Endothelial cell of umbilical vein (primary cell): ENCODE data around the gene CERK. TPM values are rescaled to one million over a fixed set of nuclear protein-coding genes. Genes with fewer than 3 reads are reported as not detected.

ENCODE experiments used
- BruUV-seq: library from RNA; stranded (reverse); fragments of 400-500 nt; replicated peaks from 2 replicates; lab custom pipeline; 2021; lab: Mats Ljungman, UMichigan
- CTCF ChIA-PET: fragments of 300-600, 350-600 bp; sonication (Branson Sonifier 250); formaldehyde crosslinking; loops from one replicate; lab custom pipeline; 2021; ENCODE audit warnings: antibody characterized with exemption, inconsistent platforms; lab: Charles Lee
- POLR2A ChIA-PET: fragments of 300-600, 350-600 bp; sonication (Branson Sonifier 250); formaldehyde crosslinking; loops from one replicate; lab custom pipeline; 2021; ENCODE audit warnings: antibody characterized with exemption, inconsistent platforms; lab: Charles Lee
- DNase-seq: peaks from one replicate; pipeline ENCODE4 v3.0.0-alpha.2; 2011; ENCODE audit warnings: low read depth, low spot score
- FAIRE-seq: peaks from 2 replicates; lab custom pipeline; 2011; peaks lifted over from hg19 to GRCh38; lab: Jason Lieb, UNC
- H2AFZ ChIP-seq: 2 replicates; pipeline ENCODE4 v1.6.0; 2012; ENCODE audit warnings: low read depth, low read length, control low read depth, inconsistent platforms
- H3K27ac ChIP-seq: 2 replicates; pipeline ENCODE4 v1.5.1; 2011; ENCODE audit warnings: low read depth, mild to moderate bottlenecking, control low read depth, low read length, moderate library complexity; ENCODE audit not compliant: insufficient read depth
- H3K27me3 ChIP-seq, 2 experiments: 2 replicates each; pipeline versions ENCODE4 v1.6.0 to v1.6.1; 2011; ENCODE audit warnings: low read length in 2 of 2, mixed read lengths in 1 of 2; ENCODE audit not compliant: control insufficient read depth in 2 of 2, insufficient read depth in 2 of 2
- H3K36me3 ChIP-seq, 2 experiments: 2 replicates in 1 of 2; 3 replicates in 1 of 2; pipeline ENCODE4 v1.5.1; 2011; ENCODE audit warnings: low read length in 2 of 2, mild to moderate bottlenecking in 1 of 2, moderate library complexity in 1 of 2; ENCODE audit not compliant: control insufficient read depth in 2 of 2, insufficient read depth in 2 of 2; ENCODE audit errors: extremely low read depth in 1 of 2
- H3K4me1 ChIP-seq: 3 replicates; pipeline ENCODE4 v1.5.1; 2011; ENCODE audit warnings: mild to moderate bottlenecking, low read length; ENCODE audit not compliant: control insufficient read depth, insufficient read depth; ENCODE audit errors: extremely low read depth
- H3K4me2 ChIP-seq: 2 replicates; pipeline ENCODE4 v1.6.1; 2011; ENCODE audit warnings: low read length, control low read depth, mixed read lengths; ENCODE audit not compliant: insufficient read depth
- H3K4me3 ChIP-seq, 3 experiments: fragments of 200-600 bp in 1 of 3; sonication (generic), shearing (Covaris generic) in 1 of 3; replicated peaks in 1 of 3; 2 replicates each; pipeline ENCODE4 v1.5.1; 2011 to 2016; ENCODE audit warnings: control low read depth in 3 of 3, low read length in 3 of 3, mild to moderate bottlenecking in 2 of 3, inconsistent platforms in 1 of 3, low read depth in 1 of 3, moderate library complexity in 1 of 3; ENCODE audit not compliant: insufficient read depth in 1 of 3
- H3K79me2 ChIP-seq: 2 replicates; pipeline ENCODE4 v1.6.0; 2012; ENCODE audit warnings: low read length, inconsistent platforms; ENCODE audit not compliant: control insufficient read depth, insufficient read depth
- H3K9ac ChIP-seq: replicated peaks from 2 replicates; pipeline ENCODE3; 2011; ENCODE audit warnings: low read length, control low read depth; ENCODE audit not compliant: insufficient read depth; ENCODE audit errors: extremely low read depth
- H3K9me1 ChIP-seq: replicated peaks from 3 replicates; pipeline ENCODE4 v1.6.0; 2011; ENCODE audit warnings: mild to moderate bottlenecking, low read length; ENCODE audit not compliant: control insufficient read depth, insufficient read depth; ENCODE audit errors: extremely low read depth
- H3K9me3 ChIP-seq: replicated peaks from 2 replicates; pipeline ENCODE4 v1.5.1; 2012; ENCODE audit warnings: low read length, inconsistent platforms; ENCODE audit not compliant: control insufficient read depth, insufficient read depth
- H4K20me1 ChIP-seq: replicated peaks from 2 replicates; pipeline ENCODE3; 2011; ENCODE audit warnings: mild to moderate bottlenecking, low read length; ENCODE audit not compliant: control insufficient read depth, insufficient read depth; ENCODE audit errors: extremely low read depth
- CTCF ChIP-seq, 2 donors: IDR thresholded peaks; 1 replicate in 1 of 2; 2 replicates in 1 of 2; pipeline ENCODE4 v1.5.1; 2011; ENCODE audit warnings: low read length in 2 of 2, mild to moderate bottlenecking in 2 of 2, moderate library complexity in 2 of 2, control low read depth in 1 of 2, inconsistent platforms in 1 of 2, low read depth in 1 of 2; ENCODE audit not compliant: insufficient read depth in 1 of 2; ENCODE audit errors: extremely low read depth in 1 of 2
- EZH2 ChIP-seq: IDR thresholded peaks from 2 replicates; pipeline ENCODE4 v1.6.1; 2012; ENCODE audit warnings: borderline replicate concordance, low read depth, mild to moderate bottlenecking, moderate library complexity, low read length, inconsistent platforms; ENCODE audit not compliant: severe bottlenecking
- FOS ChIP-seq: IDR thresholded peaks from 2 replicates; pipeline ENCODE4 v1.6.1; 2011; ENCODE audit warnings: mild to moderate bottlenecking, low read length, moderate library complexity, borderline replicate concordance; ENCODE audit not compliant: insufficient read depth
- GATA2 ChIP-seq: IDR thresholded peaks from 2 replicates; pipeline ENCODE4 v1.7.0; 2011; ENCODE audit warnings: low read depth, mild to moderate bottlenecking, moderate library complexity, mixed read lengths, low read length; ENCODE audit not compliant: insufficient read length, insufficient read depth
- JUN ChIP-seq: IDR thresholded peaks from 2 replicates; pipeline ENCODE4 v1.6.1; 2011; ENCODE audit warnings: borderline replicate concordance, low read depth; ENCODE audit not compliant: insufficient read length, insufficient read depth
- MAX ChIP-seq: IDR thresholded peaks from 2 replicates; pipeline ENCODE4 v1.6.1; 2011; ENCODE audit not compliant: insufficient read depth, insufficient read length
- MYC ChIP-seq: IDR thresholded peaks from one replicate; pipeline ENCODE4 v1.6.1; 2011; ENCODE audit warnings: mild to moderate bottlenecking, low read depth, low read length
- POLR2A ChIP-seq: IDR thresholded peaks from 2 replicates; pipeline ENCODE4 v1.6.1; 2012; ENCODE audit warnings: low read depth, mild to moderate bottlenecking, control low read depth, low read length
- POLR2AphosphoS5 ChIP-seq: IDR thresholded peaks from 2 replicates; pipeline ENCODE4 v1.6.1; 2012; ENCODE audit warnings: low read depth, mild to moderate bottlenecking, control low read depth, low read length, moderate library complexity; ENCODE audit not compliant: insufficient read depth
- dilution Hi-C: fragments of 300-500 bp; cut with MboI; formaldehyde crosslinking; loops from one replicate; pipeline ENCODE4 v1.15.0; 2019; ENCODE audit warnings: low sequenced_read_pairs; ENCODE audit not compliant: extremely low pct_ligation_motif_present
- intact Hi-C: fragments of 100-400 bp; cut with micrococcal nuclease; formaldehyde crosslinking; loops from one replicate; pipeline ENCODE4 v1.10.0; 2022
- polyA plus RNA-seq, 4 experiments: library from polyadenylated mRNA; depleted of rRNA in 3 of 4; stranded (reverse) in 3 of 4; unstranded in 1 of 4; fragments of >200 nt; gene quantifications; 2 replicates each; pipeline versions ENCODE4 v1.2.1 to v1.2.3, GENCODE V29; 2011 to 2012; ENCODE audit warnings: missing spikeins in 1 of 4
- total RNA-seq: library from RNA; stranded (reverse); gene quantifications from 2 replicates; pipeline ENCODE4 v1.2.3, GENCODE V29; 2021

CERK gene
- total and polyA plus RNA-seq, 2 donors (not counting 3 experiments of a cell fraction or from before 2014, with no cell fraction given), result 61.1 to 88.0 TPM

- Histone ChIP-seq H3K9ac (no peak overlapping the region), H4K20me1 (no peaks in the 10 kb centered on the region), H3K4me2 (peak overlapping the region; percentile 36), H3K9me1 (no peaks in the 10 kb centered on the region), H3K36me3 (no peaks in the 10 kb centered on the region), H2AFZ (no peak overlapping the region), H3K9me3 (no peaks in the 10 kb centered on the region), H3K27me3 (no peaks in the 10 kb centered on the region), H3K4me3 (no peak overlapping the region), H3K79me2 (peaks cover 49% of the 10 kb centered on the region), H3K4me1 (peaks cover 18% of the 10 kb centered on the region), H3K27ac (no peak overlapping the region)
- FAIRE-seq (peak; percentile 64), DNase-seq (peak; percentile 71)
- TF ChIP-seq FOS (no peak), CTCF (IDR thresholded peaks at IDR 0.05; ENCODE audit: extremely low read depth in 1 of 2, insufficient read depth in 1 of 2, low read depth in 1 of 2, low read length in 2 of 2) (no peak), POLR2A (no peak), POLR2AphosphoS5 (no peak)
- POLR2A ChIA-PET, result interaction anchor here (0.7 kb wide), 1 partner anchor 8 kb away, joined by 3 read pairs; the partner anchor contains the start of gene TBC1D22A
- CTCF ChIA-PET, result interaction anchor here (0.7 to 3.7 kb wide), 4 partner anchors 8 to 28 kb away, joined by 3 to 12 read pairs (median 4); partner anchors contain the start of gene TBC1D22A
- intact Hi-C loops, result no loop called here
- dilution Hi-C loops, result no loop called here
- no TSS peak for BruUV-seq
Observed at GRCh38 chr22:46770726-46771125, 32.7 kb upstream of the CERK start.

GRCh38 chr22:46770151-46770641 lies 32.1 kb upstream of the CERK start:
- H3K9me3 ChIP-seq, result no peaks in the 10 kb centered on the region
- no peak overlapping the region for H3K27ac ChIP-seq
- H4K20me1 ChIP-seq, result no peaks in the 10 kb centered on the region
- no peak overlapping the region for H3K4me3 ChIP-seq
- H3K27me3 ChIP-seq, result no peaks in the 10 kb centered on the region
- DNase-seq (no peak), FAIRE-seq (no peak)
- H2AFZ ChIP-seq, result no peak overlapping the region
- H3K36me3 ChIP-seq, result no peaks in the 10 kb centered on the region
- peaks cover 18% of the 10 kb centered on the region for H3K4me1 ChIP-seq
- dilution Hi-C loops (no loop called here), intact Hi-C loops (no loop called here)
- H3K4me2 ChIP-seq, result no peak overlapping the region
- BruUV-seq, result no TSS peak
- H3K9me1 ChIP-seq, result no peaks in the 10 kb centered on the region
- CTCF ChIA-PET, result interaction anchor here (1.2 to 3.7 kb wide), 2 partner anchors 10 to 11 kb away, joined by 3 to 12 read pairs; no protein-coding TSS in a partner anchor
- H3K9ac ChIP-seq, result no peak overlapping the region
- POLR2A ChIA-PET, result interaction anchor here (0.7 kb wide), 1 partner anchor 8 kb away, joined by 3 read pairs; the partner anchor contains the start of gene TBC1D22A
- H3K79me2 ChIP-seq, result peaks cover 46% of the 10 kb centered on the region
- TF ChIP-seq MYC (no peak), CTCF (IDR thresholded peaks at IDR 0.05; ENCODE audit: extremely low read depth in 1 of 2, insufficient read depth in 1 of 2, low read depth in 1 of 2, low read length in 2 of 2) (no peak), GATA2 (no peak), POLR2AphosphoS5 (no peak), POLR2A (no peak), JUN (no peak), FOS (no peak), EZH2 (no peak), MAX (no peak)
